Activated T-cell treated with anti-CD3 and anti-CD28 coated beads, Interleukin-2, amount 50 U/mL, for 1 hour (primary cell): ENCODE results near the gene CCDC172.
"Not testable (repeated sequence)": the region's sequence is repeated elsewhere in the genome, so short reads cannot be mapped to it uniquely, and the experiment has no call there.

Experiments used
- DNase-seq: peaks from one replicate; pipeline ENCODE4 v3.0.0-alpha.2; 2020

Gene CCDC172

DNA sequence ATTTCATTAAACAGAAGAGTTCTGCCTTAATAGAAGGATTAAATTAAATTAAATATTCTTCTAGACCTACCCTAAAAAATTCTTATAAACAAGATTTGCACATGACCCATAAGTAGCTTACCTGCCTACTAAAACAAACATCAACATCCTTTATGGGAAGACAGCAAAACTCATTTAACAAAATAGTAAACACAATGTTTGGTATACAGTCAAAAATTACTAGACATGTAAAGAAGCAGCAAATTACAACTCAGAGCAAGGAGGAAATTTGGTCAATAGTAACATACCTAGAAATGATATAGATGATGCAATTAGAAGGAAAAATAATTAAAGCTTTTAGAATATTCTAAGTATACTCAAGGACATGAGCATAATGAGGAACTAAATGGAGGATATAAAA lies 27.9 kb downstream of the CCDC172 start:
- DNase-seq, result no peak

DNA sequence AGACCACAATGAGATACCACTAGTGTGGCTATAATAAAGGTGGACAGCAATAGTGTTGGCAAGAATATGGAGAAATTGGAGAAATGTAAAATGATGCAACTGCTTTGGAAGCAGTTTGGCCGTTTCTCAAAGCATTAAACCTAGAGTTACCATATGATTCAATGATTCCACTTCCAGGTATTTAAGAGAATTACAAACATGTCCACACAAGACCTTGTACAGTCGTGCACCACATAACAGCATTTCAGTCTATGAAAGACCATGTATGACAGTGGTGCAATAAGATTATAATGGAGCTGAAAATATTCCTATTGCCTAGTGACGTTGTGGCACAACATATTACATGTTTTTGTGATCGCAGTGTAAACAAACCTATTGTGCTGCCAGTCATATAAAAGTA lies 29.6 kb downstream of the CCDC172 start:
- DNase-seq, result no peak

DNA sequence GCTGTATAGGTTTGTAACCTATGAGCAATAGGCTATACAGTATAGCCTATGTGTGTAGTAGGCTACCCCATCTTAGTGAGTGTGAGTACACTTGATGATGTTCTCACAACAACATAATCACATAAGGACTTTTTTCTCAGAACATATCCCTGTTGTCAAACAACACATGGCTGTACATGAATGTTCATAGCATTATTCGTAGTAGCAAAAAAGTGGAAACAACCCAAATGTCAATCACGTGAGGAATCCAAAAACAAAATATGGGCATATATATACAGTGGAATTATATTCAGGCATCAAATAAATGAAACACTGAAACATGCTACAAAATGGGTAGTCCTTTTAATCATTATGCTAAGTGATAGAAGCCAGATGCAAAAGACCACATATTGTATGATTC lies 31.1 kb downstream of the CCDC172 start:
- DNase-seq, result no peak

DNA sequence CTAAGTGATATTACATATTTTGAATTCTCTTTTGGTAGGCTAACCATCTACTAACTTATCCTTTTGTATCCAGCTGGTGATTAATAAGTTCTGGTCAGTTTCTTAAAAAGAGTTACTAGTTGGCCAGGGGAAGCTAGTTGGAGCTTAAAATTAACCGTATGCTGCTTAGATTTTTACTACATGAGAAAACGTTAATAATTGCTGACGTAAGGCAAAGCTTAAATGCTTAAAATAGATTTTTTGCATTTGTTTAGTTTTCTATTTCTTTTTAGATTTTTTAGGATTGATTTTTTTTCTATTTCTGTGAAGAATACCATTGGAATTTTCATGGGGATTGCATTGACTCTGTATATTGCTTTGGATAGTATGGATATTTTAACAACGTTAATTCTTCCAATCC lies 32.6 kb downstream of the CCDC172 start:
- DNase-seq, result no peak

DNA sequence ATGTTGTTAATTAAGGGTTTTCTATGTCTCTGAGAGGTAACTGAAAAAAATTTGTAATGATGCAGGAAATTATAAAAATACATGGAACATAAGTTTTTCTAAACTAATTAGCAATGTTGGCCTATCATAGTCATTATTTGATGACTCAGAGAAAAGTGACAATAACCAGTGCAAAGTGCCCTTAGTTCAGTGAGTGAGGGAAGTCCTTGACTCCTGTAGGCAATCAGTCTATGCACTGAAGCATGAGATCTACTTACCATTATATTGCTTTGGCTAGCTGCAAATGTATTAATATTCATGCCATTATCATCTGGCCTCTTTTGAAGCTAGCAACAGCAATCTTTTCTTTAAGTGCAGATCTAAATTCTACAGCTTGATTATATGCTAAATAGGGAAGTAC lies 40.6 kb downstream of the CCDC172 start:
- no peak for DNase-seq

DNA sequence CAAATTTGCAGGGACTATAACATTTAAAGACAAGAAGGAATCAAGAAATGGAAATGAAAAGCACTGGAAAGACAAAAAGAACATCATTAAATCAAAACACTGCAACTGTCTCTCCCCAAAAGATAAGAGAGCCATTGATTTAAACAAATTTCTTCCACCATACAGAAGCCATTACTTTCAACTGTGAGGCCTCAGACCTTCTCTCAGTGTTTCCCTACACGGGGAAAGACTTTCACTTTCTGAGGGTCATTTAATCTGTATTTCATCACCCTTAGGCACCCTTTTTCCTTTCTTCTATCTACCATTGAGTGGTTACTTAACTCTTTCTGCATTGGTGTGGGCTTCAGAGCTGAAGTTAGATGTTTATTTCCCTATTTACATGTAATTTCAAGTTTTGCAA lies 47.5 kb downstream of the CCDC172 start:
- no peak for DNase-seq

DNA sequence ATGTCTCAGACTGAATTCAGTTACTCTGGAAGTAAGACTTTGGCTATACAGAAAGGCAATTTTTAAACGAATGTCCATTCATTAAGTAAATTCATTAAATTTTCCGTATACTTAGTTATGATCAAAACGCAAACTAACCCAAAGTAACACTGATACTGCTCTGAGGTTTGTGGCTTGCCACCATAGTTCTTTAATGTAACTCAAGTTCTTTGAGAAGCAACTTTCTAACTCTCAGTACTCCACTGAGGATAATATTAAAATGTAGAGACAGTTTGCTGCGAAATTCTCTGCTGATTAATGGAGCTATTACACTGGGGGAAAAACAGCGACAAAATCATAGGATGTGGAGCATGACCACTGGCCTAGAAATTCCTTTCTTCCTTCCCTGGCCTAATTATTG lies 58.0 kb downstream of the CCDC172 start:
- DNase-seq, result no peak

DNA sequence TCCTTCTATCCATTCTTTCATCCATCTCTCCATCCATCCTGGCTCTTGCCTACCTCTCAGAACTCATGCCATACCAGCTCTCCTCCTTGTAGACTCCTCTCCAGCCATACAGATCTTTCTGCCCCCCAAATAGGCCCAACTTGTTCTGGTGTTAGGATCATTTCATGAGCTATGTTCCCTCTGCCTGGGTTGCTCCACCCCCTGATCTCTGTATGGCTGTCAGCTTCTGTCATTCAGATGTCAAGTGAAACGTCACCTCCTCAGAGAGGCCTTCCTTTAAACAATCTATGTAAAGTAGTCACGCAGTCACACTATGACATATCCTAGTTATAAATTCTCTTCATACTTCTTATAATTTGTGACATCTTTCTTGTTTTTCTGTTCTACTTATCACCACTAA lies 61.1 kb downstream of the CCDC172 start:
- no peak for DNase-seq

DNA sequence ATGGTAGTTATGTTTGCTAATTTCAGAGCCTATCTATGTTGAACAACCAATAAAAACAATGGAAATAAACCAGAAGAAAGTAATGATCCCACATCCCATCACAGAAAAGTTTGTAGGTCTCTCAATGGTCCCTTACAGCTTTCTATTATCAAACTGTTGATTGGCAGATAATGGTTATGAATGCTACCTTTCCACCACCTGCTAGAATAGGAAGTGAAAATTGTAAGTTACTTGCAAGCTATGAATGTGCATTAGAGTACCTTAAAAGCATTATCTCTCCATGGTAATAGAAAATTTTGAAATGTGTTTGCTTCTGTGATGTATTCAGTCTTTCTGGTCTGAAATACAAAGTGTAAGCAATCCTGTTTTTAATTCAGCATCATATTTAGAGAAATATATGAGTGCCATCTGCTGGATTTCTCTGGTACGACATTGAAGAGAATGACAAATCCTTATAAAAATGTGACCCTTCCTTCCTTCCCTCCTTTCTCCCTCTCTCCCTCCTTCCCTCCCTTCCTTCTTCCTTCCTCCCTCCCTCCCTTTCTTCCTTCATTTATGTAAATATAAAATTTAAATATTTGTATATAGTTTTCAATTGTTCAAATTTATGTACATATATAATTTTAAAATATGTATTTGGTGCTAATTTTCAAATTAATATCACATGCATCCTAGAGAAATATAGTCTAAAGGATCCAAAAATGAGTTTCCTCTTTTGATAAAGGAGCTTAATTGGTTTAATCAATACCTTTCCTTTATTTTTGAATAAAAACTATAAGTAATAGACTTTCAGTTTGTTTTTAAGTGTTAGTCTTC lies 62.0 kb downstream of the CCDC172 start:
- no peak for DNase-seq

DNA sequence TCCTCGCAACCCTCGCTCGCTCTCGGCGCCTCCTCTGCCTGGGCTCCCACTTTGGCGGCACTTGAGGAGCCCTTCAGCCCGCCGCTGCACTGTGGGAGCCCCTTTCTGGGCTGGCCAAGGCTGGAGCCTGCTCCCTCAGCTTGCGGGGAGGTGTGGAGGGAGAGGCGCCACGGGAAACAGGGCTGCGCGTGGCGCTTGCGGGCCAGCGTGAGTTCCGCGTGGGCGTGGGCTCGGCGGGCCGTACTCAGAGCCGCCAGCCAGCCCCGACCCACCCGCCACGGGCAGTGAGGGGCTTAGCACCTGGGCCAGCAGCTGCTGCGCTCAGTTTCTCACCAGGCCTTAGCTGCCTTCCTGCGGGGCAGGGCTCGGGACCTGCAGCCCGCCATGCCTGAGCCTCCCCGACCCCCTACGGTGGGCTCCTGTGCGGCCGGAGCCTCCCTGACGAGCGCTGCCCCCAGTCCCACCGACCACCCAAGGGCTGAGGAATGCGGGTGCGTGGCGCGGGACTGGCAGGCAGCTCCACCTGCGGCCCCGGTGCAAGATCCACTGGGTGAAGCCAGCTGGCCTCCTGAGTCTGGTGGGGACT lies 69.1 kb downstream of the CCDC172 start:
- not testable (repeated sequence) for DNase-seq

DNA sequence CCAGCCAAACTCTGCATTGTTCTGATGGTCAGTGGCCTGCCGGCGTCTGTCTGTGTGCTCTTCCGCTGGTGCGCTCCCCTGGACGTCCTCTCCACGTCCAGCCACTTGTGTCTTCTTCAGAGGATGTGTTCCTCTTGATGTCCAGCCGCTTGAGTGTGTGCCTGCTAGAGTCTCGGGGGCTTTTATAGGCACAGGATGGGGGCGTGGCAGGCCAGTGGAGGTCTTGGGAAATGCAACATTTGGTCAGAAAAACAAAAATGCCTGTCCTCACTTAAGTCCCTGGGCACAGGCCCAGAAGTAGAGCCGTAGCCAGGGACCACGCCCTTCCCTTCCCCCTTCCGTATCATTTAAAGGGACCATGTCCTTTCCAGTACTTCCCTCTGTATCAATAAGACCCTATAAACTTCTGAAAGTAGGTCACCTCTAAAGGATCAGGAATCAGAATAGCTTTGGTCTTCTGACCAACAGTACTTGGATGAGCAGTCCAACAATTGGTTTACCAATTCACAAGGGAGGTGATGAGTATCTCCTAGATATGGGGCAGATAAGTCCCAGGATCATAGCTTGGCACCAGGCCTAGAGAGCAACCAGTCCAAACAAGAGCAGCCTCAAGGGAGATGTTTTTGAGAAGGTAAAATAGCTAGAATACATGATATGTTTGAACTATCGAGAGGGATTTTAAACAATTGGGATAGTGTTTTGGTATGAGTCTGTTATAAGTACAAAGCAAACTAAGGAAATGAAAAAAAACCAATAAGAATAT lies 71.2 kb downstream of the CCDC172 start:
- DNase-seq, result no peak

DNA sequence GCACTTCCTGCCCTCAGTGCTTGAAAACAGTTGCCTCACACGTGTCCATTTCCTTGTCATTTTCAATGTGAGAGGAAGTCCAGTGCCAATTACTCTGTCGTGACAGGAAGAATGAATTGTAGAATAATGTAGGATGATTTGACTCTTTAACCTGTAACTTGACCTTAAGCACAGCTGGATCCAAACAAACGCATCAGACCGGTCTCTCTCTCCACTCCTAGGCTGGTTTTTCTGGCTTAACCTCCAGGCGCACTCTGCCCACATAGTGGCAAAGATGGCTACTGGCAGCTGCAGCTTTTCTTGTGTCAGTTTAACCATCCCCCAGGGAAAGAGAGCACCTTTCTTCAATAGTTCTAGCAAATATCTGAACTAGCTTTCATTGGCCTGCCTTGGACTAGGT lies 74.0 kb downstream of the CCDC172 start:
- no peak for DNase-seq

DNA sequence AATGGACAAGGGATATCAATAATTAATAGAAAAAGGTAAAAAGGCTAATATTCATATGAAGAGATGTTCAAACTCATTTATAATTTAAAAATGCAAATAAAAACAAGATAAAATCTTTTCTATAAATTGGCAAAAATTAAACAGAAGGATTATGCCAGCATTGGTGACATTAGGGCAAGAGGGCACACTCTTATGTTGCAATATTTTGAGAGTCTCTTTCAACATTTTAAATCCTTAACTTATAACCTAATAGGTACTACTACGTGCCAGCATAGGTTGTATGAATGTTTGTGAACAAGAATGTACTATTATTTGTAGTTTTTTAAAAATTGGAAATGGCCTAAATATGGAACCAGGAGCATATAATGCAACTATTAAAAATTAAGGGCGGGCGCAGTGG lies 78.6 kb downstream of the CCDC172 start:
- DNase-seq, result no peak

DNA sequence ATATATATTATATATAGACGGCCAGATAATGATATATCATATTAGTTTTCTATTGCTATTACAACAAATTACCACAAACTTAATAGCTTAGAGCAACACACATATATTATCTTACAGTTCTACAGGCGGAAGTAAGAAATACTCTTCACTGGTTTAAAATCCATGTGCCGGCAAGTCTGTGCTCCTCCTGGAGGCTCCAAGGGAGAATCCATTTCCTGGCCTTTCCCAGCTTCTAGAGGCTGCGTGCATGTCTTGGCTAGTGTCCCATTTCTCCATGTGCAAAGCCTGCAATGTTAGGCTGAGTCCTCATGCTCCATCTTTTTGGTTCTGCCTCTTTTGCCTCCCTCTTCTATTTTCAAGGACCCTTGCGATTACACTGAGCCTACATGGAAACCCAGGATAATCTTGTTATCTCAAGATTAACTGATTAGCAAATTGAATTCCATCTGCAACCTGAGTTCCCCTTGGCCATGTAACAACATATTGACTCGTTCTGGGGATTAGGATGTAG lies 79.5 kb downstream of the CCDC172 start:
- DNase-seq, result no peak

DNA sequence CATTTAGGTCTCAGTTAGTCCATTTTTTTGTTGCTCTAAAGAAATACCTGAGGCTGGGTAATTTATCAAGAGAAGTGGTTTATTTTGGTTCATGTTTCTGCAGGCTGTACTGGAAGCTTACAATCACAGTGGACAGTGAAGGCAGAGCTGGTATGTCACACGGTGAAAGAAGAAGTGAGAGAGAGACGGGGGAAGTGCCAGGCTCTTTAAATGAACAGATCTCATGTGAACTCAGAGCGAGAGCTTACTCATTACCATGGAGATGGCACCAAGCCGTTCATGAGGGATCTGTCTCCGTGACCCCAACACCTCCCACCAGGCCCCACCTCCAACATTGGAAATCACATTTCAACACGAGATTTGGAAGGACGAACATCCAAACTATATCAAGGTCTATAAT lies 84.5 kb downstream of the CCDC172 start:
- DNase-seq, result no peak

DNA sequence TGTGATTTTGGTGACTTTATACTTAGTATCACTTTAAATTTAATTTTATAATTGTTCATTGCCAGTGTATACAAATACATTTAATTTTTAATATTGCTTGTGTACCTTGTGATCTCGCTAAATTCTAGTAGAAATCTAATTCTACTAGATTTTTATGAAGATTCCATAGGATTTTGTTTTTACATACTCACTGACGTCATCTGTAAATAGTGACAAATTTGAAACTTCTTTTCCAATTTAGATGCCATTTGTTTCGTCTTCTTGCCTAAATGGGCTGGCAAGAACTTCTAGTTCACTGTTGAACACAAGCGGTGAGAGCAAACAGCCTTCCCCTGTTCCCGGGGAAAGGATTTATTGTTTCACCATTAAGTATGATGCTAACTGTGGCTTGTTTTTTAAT lies 86.1 kb downstream of the CCDC172 start:
- no peak for DNase-seq

DNA sequence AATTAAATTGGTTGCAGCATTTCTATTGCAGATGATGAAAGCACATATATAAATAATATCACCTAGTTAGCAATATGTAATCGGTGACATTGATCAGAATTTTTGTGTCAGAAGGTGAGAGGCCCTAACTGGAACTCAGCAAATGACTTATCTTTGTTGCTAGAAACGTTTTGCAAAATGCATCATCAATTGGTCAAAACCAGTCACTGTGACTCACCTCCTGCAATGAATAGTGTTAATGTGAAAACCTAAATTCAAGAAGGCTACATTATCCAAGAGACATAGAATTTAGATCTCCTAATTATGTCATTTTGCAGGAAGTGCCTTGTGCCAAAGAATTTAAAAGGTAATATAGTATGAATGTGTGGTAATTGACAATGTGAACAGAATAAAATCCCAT lies 93.6 kb downstream of the CCDC172 start:
- DNase-seq, result no peak

DNA sequence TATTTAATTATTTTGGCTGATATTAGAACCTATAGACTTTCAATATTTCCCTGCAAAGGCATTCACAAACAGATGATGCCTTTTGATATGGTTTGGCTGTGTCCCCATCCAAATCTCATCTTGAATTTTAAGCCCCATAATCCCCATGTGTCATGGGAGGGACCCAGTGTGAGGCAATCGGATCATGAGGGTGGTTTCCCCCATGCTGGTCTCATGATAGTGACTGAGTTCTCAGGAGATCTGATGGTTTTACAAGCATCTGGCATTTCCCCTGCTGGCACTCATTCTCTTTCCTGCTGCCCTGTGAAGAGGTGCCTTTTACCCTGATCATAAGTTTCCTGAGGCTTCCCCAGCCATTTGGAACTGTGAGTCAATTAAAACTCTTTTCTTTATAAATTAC lies 94.1 kb downstream of the CCDC172 start:
- DNase-seq, result no peak

DNA sequence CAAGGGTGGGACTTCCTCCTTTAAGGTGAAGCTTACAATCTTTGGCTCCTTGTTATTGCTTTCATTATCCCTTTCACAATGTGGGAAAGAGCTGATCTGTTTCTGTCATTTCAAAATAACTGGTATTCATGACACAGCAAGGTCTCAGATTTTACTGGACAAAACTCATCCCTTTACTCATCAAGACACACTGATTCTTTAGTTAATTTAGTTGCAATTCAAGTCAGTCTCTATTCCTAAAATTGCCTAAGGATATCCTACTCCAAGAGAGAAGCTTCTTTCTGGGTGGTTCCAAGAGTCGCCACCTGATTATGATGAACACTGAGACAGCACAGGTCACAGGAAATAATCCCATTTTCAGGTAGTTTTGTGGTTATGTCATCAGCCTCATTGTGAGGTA lies 97.6 kb downstream of the CCDC172 start:
- no peak for DNase-seq

DNA sequence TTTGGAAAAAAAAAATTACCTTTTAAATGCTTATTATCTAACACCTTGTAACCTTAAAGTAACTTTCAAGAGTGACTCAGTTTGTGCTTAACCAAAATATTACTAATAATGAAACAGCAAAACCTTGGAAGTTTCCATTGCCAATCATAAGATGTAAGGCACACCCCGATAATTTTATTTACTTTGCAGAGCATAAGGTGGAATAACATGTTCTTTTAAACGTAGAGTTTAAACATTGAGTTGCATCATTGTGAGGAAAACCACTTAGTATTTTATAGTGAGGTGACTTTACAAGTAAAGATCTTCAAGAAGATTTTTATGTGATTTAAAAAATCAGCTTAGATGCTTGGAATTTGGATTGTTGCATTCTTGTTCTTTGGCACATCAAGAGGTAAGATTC lies 103.4 kb downstream of the CCDC172 start, which contains the start of gene PNLIPRP3:
Gene PNLIPRP3, plus strand, starts transcription at position 177 of the 400 bp plus-strand sequence. Its CDS starts 166 bp downstream, at position 343.
- DNase-seq, result no peak

DNA sequence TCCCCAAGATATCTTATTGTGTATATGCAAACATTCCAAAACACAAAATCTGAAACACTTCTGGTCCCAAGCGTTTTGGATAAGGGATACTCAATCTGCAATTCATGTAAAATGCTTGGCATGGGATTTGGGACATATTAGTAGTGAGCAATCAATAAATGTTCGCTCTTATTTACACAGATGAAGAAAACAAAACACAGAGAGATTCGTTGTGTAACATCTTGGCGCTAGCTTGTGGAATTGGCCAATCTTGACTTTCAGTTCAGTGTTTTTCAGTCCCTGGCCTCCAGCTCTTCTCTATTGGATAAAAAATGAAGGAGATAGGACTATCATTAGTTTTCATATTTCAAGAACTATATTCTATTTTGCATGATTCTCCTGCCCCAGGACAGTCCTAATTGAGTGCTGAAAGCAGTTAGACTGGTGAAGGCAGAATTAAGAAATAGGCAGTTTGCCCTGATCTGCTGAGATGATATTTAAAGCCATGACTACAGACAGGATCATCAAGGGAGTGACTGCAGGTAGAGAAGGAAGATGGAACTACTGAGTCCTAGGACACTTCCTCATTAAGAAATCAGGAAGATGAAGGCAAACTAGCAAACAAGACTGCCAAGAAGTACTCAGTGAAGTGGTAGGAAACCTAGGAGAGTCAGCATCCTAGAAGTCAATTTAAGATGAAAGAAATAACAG lies 105.2 kb downstream of the CCDC172 start:
- DNase-seq, result no peak
